Keratinocyte (primary cell): Measurements from ENCODE around the gene HIRA.

Experiments
- EZH2 ChIP-seq: IDR thresholded peaks from one replicate; pipeline ENCODE4 v1.6.1; 2012; ENCODE audit warnings: inconsistent platforms, mild to moderate bottlenecking, low read length, moderate library complexity
- TF ChIP-seq, protein P1 (sequence below), 3 experiments: IDR thresholded peaks in 1 of 3; conservative IDR thresholded peaks in 1 of 3; optimal IDR thresholded peaks in 1 of 3; 2 replicates in 2 of 3; 3 replicates in 1 of 3; pipeline versions ENCODE3 to v1.5.1; 2011; ENCODE audit warnings: low read length in 3 of 3, mild to moderate bottlenecking in 3 of 3, moderate library complexity in 2 of 3, control low read depth in 1 of 3, inconsistent platforms in 1 of 3; ENCODE audit not compliant: insufficient read depth in 2 of 3; ENCODE audit errors: extremely low read depth in 1 of 3

DNA sequence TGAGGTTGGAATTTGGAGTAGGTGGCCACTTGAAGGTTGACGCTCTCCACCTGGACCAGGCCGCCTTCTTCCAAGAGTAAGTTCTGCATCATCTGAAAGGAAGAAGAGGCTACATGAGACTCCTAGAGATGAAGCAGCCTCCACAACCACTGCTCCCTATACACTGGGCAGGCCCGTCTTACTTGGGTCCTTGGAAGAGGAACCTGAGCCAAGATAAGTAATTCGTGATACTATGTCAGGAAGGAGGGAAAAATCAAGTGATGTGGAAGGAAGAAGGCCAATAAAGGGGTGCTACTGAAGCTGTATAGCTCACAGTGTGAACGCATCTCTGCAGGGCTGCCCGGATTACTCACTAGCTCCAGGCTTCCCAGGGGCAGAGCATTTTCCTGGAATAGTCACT is 36.4 kb upstream of the HIRA start:
- TF ChIP-seq, protein P1, sequence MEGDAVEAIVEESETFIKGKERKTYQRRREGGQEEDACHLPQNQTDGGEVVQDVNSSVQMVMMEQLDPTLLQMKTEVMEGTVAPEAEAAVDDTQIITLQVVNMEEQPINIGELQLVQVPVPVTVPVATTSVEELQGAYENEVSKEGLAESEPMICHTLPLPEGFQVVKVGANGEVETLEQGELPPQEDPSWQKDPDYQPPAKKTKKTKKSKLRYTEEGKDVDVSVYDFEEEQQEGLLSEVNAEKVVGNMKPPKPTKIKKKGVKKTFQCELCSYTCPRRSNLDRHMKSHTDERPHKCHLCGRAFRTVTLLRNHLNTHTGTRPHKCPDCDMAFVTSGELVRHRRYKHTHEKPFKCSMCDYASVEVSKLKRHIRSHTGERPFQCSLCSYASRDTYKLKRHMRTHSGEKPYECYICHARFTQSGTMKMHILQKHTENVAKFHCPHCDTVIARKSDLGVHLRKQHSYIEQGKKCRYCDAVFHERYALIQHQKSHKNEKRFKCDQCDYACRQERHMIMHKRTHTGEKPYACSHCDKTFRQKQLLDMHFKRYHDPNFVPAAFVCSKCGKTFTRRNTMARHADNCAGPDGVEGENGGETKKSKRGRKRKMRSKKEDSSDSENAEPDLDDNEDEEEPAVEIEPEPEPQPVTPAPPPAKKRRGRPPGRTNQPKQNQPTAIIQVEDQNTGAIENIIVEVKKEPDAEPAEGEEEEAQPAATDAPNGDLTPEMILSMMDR (optimal IDR thresholded peaks at IDR 0.05 in 1 of 3, IDR thresholded peaks at IDR 0.05 in 1 of 3, conservative IDR thresholded peaks at IDR 0.05 in 1 of 3; ENCODE audit: extremely low read depth in 1 of 3, insufficient read depth in 2 of 3, low read length in 3 of 3): no peak
- TF ChIP-seq EZH2: no peak
